Esophagus muscularis mucosa (tissue), 4 donors: ENCODE results near the gene LHPP. TPM values are rescaled to one million over a fixed set of nuclear protein-coding genes. Genes with fewer than 3 reads are reported as not detected.

Source experiments
- DNase-seq: peaks from one replicate; pipeline ENCODE4 v3.0.0-alpha.2; 2017; ENCODE audit errors: extremely low spot score
- H3K27ac ChIP-seq, 4 donors: fragments of 200-600 bp; sonication (generic); replicated peaks in 1 of 4; 1 replicate in 3 of 4; 2 replicates in 1 of 4; pipeline ENCODE4 v1.5.1; 2016 to 2019; ENCODE audit warnings: mild to moderate bottlenecking in 1 of 4
- H3K27me3 ChIP-seq, 4 donors: fragments of 200-600 bp; sonication (generic); one replicate each; pipeline versions ENCODE4 v1.5.1 to v1.6.0; 2016 to 2019
- H3K36me3 ChIP-seq, 4 donors: fragments of 200-600 bp; sonication (generic); one replicate each; pipeline ENCODE4 v1.5.1; 2016 to 2019
- H3K4me1 ChIP-seq, 4 donors: fragments of 200-600 bp; sonication (generic); one replicate each; pipeline ENCODE4 v1.5.1; 2016 to 2019
- H3K4me3 ChIP-seq, 4 donors: fragments of 200-600 bp; sonication (generic); 1 replicate in 2 of 4; 2 replicates in 2 of 4; pipeline ENCODE4 v1.5.1; 2016 to 2019; ENCODE audit warnings: mild to moderate bottlenecking in 4 of 4, moderate library complexity in 1 of 4
- H3K9me3 ChIP-seq, 4 donors: fragments of 200-600 bp; sonication (generic); 1 replicate in 3 of 4; 2 replicates in 1 of 4; pipeline ENCODE4 v1.5.1; 2016 to 2019
- EP300 ChIP-seq: sonication (generic); formaldehyde crosslinking; IDR thresholded peaks from one replicate; pipeline ENCODE4 v1.6.1; 2017; ENCODE audit warnings: antibody characterized with exemption
- POLR2A ChIP-seq: fragments of 450-650 bp; IDR thresholded peaks from one replicate; pipeline ENCODE4 v1.6.1; 2017; ENCODE audit warnings: antibody characterized with exemption, moderate library complexity, mild to moderate bottlenecking, low read depth
- POLR2AphosphoS5 ChIP-seq, 2 donors: sonication (generic); formaldehyde crosslinking; IDR thresholded peaks; one replicate each; pipeline ENCODE4 v1.6.1; 2017; ENCODE audit warnings: antibody characterized with exemption in 2 of 2
- WGBS: methylation state at CpG from one replicate; pipeline ENCODE4 v1.1.5; 2018; 5-methylcytosine and 5-hydroxymethylcytosine counted together
- intact Hi-C: fragments of 100-400 bp; cut with DNase I; formaldehyde crosslinking; loops from one replicate; pipeline ENCODE4 v1.15.1; 2023
- total RNA-seq, 4 donors: library from RNA; depleted of rRNA; stranded (reverse); fragments of >200 nt; gene quantifications; one replicate each; pipeline versions ENCODE4 v1.1.0 to v1.2.1, GENCODE V29; 2016
- TF ChIP-seq, protein P1 (sequence below), 3 experiments: fragments of 200-600 bp in 2 of 3; fragments of 450-650 bp in 1 of 3; sonication (generic) in 2 of 3; IDR thresholded peaks; one replicate each; pipeline ENCODE4 v1.5.1; 2017 to 2019; ENCODE audit warnings: antibody characterized with exemption in 3 of 3, mild to moderate bottlenecking in 2 of 3, moderate library complexity in 1 of 3

Gene LHPP
- total RNA-seq, 4 donors from 2014 or later: 10.8 to 20.9 (median 15.7) TPM

- DNase-seq: no peak
- Histone ChIP-seq H3K27ac (peak overlapping the region; percentile 39 to 76 (median 72)), H3K9me3 (no peaks in the 10 kb centered on the region), H3K27me3 (no peaks in the 10 kb centered on the region), H3K4me3 (no peak overlapping the region), H3K4me1 (peaks cover 73 to 97% (median 92%) of the 10 kb centered on the region in 4 donors), H3K36me3 (no peaks in the 10 kb centered on the region)
- intact Hi-C loops: loop anchor here (5.0 kb wide), 2 partner anchors 79 to 94 kb away; partner anchors contain the start of gene FAM53B
- WGBS: no CpG with 5 or more reads among the region's 7 CpGs
- TF ChIP-seq, protein P1, sequence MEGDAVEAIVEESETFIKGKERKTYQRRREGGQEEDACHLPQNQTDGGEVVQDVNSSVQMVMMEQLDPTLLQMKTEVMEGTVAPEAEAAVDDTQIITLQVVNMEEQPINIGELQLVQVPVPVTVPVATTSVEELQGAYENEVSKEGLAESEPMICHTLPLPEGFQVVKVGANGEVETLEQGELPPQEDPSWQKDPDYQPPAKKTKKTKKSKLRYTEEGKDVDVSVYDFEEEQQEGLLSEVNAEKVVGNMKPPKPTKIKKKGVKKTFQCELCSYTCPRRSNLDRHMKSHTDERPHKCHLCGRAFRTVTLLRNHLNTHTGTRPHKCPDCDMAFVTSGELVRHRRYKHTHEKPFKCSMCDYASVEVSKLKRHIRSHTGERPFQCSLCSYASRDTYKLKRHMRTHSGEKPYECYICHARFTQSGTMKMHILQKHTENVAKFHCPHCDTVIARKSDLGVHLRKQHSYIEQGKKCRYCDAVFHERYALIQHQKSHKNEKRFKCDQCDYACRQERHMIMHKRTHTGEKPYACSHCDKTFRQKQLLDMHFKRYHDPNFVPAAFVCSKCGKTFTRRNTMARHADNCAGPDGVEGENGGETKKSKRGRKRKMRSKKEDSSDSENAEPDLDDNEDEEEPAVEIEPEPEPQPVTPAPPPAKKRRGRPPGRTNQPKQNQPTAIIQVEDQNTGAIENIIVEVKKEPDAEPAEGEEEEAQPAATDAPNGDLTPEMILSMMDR (IDR thresholded peaks at IDR 0.05): no peak
- TF ChIP-seq POLR2A (no peak), POLR2AphosphoS5 (IDR thresholded peaks at IDR 0.05) (no peak), EP300 (no peak)
Measured at GRCh38 chr10:124648131-124648475, 186.5 kb downstream of the LHPP start.

DNA sequence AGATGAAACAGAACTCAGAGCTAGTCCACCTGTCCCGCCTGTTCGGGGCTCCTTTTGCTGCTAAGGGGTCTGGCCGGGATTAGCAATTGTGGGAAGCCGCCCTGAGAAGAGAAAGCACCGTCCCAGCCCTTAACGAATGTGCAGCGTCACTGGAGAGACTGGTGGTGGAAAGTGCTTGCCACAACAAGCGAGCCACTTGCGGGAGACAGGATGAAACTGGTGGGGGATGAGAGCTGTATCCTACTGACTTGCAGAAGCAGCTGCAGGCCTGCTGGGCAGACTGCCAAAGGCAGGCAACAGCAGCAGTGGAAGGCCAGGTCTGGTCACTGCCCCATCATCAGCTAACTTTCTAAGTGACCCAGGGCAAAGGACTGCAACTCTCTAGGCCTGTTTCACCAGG is 187.1 kb downstream of the LHPP start:
- WGBS: 48% methylated on average over 9 of the region's 9 CpGs
- H3K4me1 ChIP-seq: peaks cover 74 to 97% (median 93%) of the 10 kb centered on the region in 4 donors
- TF ChIP-seq, protein P1 (IDR thresholded peaks at IDR 0.05): no peak
- peak in 1 of 2 donors; percentile 26 for TF ChIP-seq POLR2AphosphoS5 (IDR thresholded peaks at IDR 0.05)

DNA sequence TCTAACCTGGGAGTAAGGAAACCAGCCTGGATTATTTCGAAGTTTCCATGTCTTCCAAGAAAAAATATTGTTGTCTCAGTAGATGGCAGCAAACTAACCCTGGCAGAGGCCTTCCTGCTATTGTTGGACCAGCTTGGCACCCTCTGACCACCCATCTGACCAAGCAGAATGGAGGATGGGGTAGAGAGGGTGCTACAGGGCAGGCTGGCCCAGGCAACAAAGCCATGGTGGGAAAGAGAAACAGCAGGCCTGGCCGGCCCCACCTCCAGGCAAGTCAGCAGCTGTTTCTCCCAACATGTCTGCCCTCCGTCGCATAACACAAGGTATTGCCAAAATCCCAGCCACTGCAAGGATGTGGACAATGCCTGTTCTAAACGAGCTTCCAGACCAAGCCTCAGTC is 187.6 kb downstream of the LHPP start:
- H3K4me3 ChIP-seq: no peak overlapping the region
- H3K27me3 ChIP-seq: no peaks in the 10 kb centered on the region
- peaks cover 74 to 95% (median 93%) of the 10 kb centered on the region in 4 donors for H3K4me1 ChIP-seq
- TF ChIP-seq EP300 (no peak), POLR2A (no peak), POLR2AphosphoS5 (IDR thresholded peaks at IDR 0.05) (peak in 1 of 2 donors; percentile 49)
- intact Hi-C loops: loop anchor here (5.0 kb wide), 2 partner anchors 78 to 93 kb away; partner anchors contain the start of gene FAM53B
- no peaks in the 10 kb centered on the region for H3K9me3 ChIP-seq
- DNase-seq: no peak
- 100% methylated on average over 1 of the region's 5 CpGs for WGBS
- no peaks in the 10 kb centered on the region for H3K36me3 ChIP-seq
- peak overlapping the region; percentile 39 to 76 (median 72) for H3K27ac ChIP-seq

More for the DNA sequence above, 187.1 kb downstream of the LHPP start:
- Histone ChIP-seq H3K27me3 (no peaks in the 10 kb centered on the region), H3K9me3 (no peaks in the 10 kb centered on the region), H3K27ac (peak overlapping the region; percentile 39 to 76 (median 72)), H3K36me3 (no peaks in the 10 kb centered on the region), H3K4me3 (no peak overlapping the region)
- intact Hi-C loops: loop anchor here (5.0 kb wide), 2 partner anchors 79 to 94 kb away; partner anchors contain the start of gene FAM53B
- no peak for DNase-seq

GRCh38 chr10:124650263-124650662 is 188.6 kb downstream of the LHPP start:
- TF ChIP-seq POLR2A (no peak), EP300 (no peak), POLR2AphosphoS5 (IDR thresholded peaks at IDR 0.05) (no peak)
- TF ChIP-seq, protein P1 (IDR thresholded peaks at IDR 0.05): no peak
- Histone ChIP-seq H3K4me1 (peaks cover 71 to 95% (median 92%) of the 10 kb centered on the region in 4 donors), H3K9me3 (no peaks in the 10 kb centered on the region), H3K36me3 (no peaks in the 10 kb centered on the region), H3K4me3 (no peak overlapping the region), H3K27ac (peak overlapping the region in 3 of 4 donors; percentile 39 to 76 (median 75)), H3K27me3 (no peaks in the 10 kb centered on the region)
- no peak for DNase-seq
- 96% methylated on average over 8 of the region's 12 CpGs for WGBS
- intact Hi-C loops: no loop called here

DNA sequence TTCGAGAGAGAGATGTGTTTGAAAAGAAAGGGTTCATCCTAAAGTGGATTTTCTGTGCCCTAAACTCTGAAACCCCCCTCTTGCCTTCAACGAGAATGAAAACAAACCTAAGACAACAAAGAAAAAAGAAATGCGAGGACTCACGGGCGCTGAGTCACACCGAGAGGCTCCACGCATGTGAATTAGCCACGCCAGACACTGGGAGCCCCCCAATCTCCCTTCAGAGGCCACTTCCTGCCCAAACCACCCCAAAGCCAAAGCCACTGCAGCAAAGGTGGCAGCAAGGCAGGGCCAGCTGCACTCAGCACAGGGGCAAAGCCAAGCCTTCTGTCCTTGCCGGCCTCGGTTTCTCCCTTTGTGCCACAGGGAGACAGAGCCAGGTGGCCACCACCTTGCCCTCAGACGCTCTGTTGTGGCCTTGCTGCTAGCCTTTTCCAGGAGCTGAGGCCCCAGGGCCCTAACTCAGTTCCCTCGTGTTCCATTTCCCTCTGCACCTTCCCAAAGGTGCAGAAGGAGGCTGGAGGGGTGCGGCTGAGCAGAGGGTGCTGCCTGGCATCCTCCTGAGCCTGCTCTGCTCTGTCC is 189.3 kb downstream of the LHPP start:
- no peak overlapping the region for H3K4me3 ChIP-seq
- TF ChIP-seq POLR2A (no peak), EP300 (no peak), POLR2AphosphoS5 (IDR thresholded peaks at IDR 0.05) (no peak)
- TF ChIP-seq, protein P1 (IDR thresholded peaks at IDR 0.05): no peak
- no peak for DNase-seq
- H3K36me3 ChIP-seq: no peaks in the 10 kb centered on the region
- intact Hi-C loops: no loop called here
- no peaks in the 10 kb centered on the region for H3K27me3 ChIP-seq
- peak overlapping the region in 1 of 4 donors; percentile 35 for H3K27ac ChIP-seq
- H3K4me1 ChIP-seq: peaks cover 65 to 89% (median 86%) of the 10 kb centered on the region in 4 donors
- 78% methylated on average over 12 of the region's 13 CpGs for WGBS
- H3K9me3 ChIP-seq: no peaks in the 10 kb centered on the region
